NT2/D1 (cell line): ENCODE data around the gene LCMT2.

Experiments used
- SUZ12 ChIP-seq: IDR thresholded peaks from 2 replicates; pipeline ENCODE4 v1.6.1; 2011; ENCODE audit not compliant: insufficient read length, insufficient read depth; ENCODE audit errors: extremely low read depth
- YY1 ChIP-seq: IDR thresholded peaks from 2 replicates; pipeline ENCODE4 v1.6.1; 2011; ENCODE audit not compliant: insufficient read length, insufficient read depth

GRCh38 chr15:43352693-43353382, 22.5 kb upstream of the LCMT2 start:
- no peak for TF ChIP-seq YY1
- no peak for TF ChIP-seq SUZ12
